GM19043 (cell line): ENCODE data around the gene PA2G4.
"Not testable (repeated sequence)": the region's sequence is repeated elsewhere in the genome, so short reads cannot be mapped to it uniquely, and the experiment has no call there.

ENCODE experiments used
- ATAC-seq: cut with Tn5 transposase; IDR thresholded peaks from one replicate; pipeline ENCODE4 v1.9.1; 2021; ENCODE audit warnings: low read depth; ENCODE audit not compliant: unreplicated experiment

PA2G4 gene

DNA sequence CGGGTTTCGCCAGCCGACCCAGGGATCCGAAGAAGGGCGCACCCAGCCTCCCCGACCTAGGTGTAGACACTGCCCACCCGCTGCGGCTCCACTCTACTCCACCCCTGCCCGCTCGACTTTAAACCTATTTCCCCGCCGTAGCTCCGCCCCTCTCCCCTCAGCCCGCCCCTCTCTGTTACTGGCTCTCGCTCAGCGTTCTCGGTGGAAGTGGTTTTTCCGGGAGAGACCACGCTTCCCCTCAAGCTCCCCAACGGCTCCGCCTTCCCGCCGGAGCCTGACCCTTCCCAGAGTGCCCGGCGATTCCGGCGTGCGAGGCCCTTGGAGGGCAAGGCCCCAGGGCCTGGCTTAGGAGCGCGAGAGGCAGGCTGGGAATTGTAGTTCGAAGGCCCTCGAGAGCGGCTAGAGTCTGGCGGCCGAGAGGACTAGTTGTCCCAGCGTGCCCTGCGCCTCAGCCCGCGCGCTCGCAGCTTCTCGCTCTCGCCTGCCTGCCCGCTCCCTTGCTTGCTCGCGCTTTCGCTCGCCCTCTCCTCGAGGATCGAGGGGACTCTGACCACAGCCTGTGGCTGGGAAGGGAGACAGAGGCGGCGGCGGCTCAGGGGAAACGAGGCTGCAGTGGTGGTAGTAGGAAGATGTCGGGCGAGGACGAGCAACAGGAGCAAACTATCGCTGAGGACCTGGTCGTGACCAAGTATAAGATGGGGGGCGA lies at the start of gene PA2G4:
Gene PA2G4 (plus strand): TSS at position 451 of the 706 bp plus-strand sequence. CDS start 179 bp downstream, at position 630.
- peak; percentile 92 for ATAC-seq

DNA sequence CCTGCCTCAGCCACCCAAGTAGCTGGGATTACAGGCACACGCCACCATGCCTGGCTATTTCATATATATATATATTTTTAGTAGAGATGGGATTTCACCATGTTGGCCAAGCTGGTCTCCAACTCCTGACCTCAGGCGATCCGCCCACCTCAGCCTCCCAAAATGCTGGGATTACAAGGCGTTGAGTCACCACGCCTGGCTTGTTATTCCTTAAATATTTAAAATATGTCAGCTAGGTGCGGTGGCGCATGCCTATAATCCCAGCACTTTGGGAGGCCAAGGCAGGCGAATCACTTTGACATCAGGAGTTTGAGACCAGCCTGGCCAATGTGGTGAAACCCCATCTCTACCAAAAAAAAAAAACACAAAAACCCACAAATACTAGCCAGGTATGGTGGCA lies 44.4 kb upstream of the PA2G4 start:
- ATAC-seq, result not testable (repeated sequence)

DNA sequence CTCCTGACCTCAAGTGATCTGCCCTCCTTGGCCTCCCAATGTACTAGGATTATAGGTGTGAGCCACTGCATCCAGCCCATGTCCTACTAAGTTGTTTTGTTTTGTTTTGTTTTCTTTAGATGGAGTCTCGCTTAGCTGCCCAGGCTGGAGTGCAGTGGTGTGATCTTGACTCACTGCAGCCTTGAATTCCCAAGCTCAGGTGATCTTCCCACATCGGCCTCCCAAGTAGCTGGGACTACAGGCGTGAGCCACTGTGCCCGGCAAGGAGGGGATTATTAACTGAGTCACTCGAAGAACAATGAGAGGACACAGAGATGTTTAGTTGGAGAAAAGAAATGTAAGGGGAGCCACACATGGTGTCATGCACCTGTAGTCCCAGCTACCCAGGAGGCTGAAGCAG lies 42.4 kb upstream of the PA2G4 start:
- no peak for ATAC-seq

DNA sequence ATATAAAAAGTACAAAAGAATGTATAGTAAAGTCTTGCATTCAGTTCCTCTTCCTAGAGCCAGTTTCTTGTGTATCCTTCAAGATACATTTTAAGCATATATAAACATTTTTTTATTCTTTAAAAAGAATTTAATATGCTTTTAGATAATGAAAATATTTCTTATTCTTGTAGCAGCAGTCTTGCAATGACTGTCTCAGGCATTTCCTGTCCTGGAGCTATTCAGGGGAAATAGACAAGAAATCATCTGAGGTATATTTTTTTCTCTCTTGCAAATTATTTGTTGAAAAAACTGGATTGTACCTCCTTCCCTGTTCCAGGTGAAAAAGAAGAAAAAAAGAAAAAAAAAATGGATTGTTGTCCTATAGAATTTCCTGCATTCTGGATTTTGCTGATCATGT lies 41.4 kb upstream of the PA2G4 start:
- ATAC-seq, result no peak

DNA sequence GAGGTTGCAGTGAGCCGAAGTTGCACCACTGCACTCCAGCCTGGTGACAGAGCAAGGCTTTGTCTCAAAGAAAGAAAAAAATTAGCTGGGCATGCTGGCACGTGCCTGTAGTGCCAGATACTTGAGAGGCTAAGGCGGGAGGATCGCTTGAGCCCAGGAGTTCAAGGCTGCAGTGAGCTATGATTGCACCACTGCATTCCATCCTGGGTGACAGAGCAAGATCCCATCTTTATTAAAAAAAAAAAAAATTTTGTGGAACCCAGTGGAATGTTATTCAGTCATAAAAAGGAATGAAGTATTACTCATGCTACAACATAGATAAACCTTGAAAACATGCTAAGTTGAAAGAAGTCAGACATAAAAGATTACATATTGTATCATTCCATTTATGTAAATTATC lies 32.7 kb upstream of the PA2G4 start:
- ATAC-seq, result no peak

DNA sequence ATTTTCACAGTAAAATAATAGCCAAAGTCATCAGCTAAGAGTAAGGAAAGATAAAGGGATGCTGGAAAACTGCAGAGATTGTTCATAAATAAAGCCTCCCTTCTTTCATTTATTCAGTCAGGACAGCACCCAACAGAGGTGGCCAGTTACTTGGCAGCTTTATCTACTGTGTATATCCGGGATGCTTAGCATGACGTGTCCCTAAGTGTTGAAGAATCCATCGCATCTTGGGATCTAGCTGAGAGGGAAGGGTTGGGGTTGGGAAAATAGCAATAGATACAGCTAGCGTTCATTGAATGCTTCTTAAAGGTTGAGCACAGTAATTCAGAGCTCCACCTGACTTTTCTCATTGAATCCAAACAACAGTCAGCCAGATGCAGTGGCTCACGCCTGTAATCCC lies 30.0 kb upstream of the PA2G4 start:
- no peak for ATAC-seq

DNA sequence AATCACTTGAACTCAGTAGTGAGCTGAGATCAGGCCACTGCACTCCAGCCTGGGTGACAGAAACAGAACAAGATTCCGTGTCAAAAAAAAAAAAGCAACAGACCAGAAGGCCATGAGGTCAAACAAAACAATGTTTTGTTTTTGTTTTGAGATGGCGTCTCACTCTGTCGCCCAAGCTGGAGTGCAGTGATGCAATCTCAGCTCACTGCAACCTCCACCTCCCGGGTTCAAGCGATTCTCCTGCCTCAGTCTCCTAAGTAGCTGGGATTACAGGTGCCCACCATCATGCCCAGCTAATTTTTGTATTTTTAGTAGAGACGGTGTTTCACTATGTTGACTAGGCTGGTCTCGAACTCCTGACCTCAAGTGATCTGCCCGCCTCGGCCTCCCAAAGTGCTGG lies 26.4 kb upstream of the PA2G4 start:
- ATAC-seq, result not testable (repeated sequence)

DNA sequence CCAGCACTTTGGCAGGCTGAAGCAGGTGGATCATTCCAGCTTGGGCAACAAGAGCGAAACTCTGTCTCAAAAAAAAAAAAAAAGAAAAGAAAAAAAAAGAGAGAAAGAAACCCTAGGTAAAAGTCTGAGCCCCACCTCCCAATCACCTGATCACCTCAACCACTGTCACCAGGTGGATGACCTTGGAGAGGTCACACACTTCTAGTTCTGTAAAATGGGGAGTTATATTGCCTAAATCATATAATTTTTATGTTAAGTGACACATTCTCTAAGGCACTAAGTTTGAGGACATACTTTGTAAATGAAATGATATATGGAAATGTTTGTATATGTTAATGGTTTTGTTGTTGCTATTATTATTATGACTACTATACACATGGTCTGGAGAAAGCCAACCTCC lies 25.9 kb upstream of the PA2G4 start:
- ATAC-seq, result no peak

DNA sequence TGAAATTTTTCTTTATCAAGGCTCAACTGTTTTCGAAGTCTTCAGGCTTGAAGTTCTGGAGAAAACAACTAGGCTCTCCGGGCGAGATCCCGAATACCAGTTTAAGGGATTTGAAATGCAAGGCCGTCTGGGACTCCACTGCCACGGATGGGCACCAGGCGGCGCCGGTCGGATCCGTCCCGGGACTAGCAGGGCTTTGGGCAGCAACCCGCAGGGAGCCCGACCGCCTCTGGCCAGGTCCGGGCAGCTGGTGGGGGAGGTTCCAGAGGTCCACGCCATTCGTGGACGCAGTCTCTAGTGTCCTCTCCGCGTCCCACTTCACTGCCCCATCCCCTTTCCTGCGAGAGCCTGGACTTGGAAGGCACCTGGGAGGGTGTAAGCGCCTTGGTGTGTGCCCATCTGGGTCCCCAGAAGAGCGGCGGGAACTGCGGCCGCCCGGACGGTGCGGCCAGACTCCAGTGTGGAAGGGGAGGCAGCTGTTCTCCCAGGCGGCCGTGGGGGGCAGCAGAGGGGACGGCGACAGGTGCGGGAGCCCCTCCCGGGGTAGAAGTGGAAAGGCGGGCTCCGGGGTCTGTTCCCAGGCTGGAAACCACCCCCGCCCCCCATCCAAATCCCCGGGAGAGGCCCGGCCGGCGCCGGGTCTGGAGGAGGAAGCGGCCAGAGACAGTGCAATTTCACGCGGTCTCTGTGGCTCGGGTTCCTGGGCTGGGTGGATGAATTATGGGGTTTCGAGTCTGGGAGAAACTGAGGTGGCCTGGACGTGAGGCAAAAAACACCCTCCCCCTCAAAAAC lies 25.2 kb upstream of the PA2G4 start:
- peak; percentile 75 for ATAC-seq

DNA sequence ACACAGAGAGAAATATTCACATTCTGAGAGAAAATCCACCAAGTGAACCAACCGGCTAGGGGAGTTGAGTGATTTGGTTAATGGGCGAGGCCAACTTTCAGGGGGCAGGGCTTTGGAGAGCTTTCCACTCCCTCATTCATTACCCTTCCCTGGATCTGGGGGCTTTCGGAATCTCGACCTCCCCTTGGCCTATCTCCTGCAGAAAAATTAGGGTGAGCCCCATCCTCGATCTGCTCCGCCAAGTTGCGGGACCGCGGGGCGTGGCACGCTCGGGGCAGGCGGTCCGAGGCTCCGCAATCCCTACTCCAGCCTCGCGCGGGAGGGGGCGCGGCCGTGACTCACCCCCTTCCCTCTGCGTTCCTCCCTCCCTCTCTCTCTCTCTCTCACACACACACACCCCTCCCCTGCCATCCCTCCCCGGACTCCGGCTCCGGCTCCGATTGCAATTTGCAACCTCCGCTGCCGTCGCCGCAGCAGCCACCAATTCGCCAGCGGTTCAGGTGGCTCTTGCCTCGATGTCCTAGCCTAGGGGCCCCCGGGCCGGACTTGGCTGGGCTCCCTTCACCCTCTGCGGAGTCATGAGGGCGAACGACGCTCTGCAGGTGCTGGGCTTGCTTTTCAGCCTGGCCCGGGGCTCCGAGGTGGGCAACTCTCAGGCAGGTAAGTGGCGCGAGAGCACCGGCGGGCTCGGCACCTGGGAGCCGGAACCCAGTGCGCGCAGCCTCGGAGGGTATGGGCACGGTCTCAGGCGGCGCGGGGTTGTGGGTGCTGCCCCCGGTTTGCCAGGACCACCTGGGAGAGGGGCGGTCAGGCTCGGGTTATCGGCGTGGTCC lies 24.4 kb upstream of the PA2G4 start, which contains the start of gene ERBB3:
Gene ERBB3 (plus strand): TSS at position 443 of the 833 bp plus-strand sequence. CDS start 136 bp downstream, at position 579.
- peak; percentile 29 for ATAC-seq

DNA sequence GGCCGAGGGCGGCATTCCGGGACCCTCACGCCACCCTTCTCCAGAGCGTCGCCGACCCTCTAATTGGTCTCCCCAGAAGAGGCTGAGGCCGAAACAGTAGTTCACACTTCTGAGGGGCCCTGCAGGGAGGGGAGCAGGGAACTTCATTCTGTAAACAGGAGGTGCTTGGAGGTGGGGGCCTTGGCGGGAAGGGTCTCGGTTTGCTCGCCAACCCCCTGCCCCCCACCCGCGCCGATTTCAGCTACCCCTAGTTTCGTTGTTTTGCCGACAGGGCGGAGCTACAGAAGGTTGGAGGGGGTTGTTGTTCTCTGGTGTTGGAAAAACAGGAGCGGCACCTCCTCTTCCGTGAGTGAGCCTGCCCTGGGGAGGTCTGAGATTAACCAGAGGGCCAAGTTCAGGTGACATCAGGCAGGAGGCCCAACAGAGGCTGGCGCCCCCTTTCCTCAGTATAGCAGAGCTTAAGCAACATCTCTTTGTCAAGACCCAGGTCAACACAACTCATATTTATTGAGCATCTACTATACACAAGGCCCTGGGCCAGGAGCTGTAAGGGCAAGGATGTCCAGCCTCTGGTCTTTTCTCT lies 23.7 kb upstream of the PA2G4 start:
- no peak for ATAC-seq

DNA sequence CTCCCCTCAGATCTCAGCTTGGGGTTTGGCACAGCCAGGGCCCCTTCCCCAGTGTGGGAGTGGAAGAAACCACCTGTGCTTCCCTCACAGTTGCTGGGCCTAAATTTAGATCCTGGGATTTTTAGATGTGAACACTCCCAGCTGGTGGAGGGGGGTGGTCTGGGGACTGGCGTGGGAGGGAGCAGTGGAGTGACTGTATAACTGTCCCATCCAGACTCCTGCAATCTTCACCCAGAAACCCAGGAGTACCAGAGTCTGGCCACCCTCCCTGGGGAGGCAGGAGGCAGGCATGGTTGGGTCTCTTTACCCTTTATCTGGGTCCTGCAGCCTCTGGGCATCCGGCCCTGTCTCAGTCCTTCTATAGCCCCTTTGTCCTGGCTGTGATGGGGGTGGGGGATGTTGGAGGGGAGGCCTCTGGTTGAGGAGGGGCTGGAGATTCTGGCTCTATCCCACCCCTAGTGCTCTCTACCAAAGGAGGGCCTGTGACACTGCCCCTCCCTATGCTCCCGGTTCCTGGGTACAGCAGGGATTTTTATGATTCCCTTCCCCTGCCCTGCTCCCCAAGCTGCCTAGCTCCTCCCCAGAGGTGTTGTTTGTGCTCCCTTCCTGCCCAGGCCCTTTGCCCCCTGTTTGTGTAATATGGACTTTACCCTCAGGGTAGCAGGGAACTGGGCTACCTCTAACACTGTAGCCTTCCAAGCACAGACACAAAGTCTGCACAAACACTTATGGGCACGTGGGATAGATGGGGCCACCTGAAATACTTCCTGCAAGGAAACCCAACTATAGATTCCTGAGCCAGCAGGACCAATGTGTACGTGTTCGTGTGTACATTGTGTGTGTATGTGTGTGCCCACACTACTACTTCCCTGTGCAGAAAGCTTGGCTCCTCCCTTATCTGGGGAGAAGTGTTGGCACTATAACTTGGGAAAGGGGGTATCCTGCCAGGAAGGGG lies 22.7 kb upstream of the PA2G4 start:
- ATAC-seq, result no peak

DNA sequence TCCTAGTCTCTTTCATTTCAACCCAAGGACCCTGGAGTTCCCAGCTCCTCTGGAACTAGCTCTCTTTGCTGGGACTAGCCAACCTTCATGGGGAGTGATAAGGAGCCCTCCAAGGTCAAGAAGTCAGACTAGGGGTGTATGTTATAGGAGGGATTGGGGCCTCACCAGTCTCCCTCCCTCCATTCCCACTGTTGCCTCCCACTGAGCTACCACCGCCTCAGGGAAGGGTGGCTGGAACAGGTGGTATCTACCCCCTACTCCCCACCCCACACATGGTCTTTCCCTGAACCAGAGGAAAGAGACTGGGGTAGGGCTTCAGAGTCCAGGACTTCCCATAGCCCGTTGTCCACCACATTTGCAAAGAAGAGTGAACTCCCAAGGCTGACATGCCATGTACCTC lies 22.0 kb upstream of the PA2G4 start:
- no peak for ATAC-seq

DNA sequence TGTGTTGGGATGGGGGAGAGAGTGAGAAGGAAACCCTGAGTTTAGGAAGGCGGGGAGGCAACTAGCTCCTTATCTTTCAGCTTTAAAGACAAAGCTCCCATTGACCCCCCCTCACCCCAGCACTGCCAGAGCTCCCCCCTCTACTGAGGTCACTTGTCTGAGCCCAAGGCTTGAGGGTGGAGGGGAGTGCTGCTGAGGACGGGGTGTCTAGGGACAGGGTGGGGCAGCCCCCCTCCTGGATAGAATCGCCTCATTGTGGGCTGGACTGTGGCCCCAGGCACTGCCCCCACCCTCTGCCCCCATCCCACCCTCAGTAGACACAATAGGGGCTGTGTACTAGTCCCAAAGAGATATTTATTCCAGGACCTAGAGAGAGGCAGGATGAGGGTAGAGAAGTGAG lies 21.4 kb upstream of the PA2G4 start:
- no peak for ATAC-seq

DNA sequence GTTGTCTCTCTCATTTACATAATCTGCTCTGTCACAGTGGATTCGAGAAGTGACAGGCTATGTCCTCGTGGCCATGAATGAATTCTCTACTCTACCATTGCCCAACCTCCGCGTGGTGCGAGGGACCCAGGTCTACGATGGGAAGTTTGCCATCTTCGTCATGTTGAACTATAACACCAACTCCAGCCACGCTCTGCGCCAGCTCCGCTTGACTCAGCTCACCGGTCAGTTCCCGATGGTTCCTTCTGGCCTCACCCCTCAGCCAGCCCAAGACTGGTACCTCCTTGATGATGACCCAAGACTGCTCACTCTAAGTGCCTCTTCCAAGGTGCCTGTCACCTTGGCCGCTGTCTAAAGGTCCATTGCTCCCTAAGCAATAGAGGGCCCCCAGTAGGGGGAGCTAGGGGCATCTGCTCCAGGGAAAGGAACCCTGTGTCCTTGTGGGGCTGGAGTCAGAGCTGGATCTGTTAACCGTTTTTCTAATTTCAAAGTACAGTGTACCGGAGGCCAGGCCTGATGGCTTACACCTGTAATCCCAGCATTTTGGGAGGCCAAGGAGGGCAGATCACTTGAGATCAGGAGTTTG lies 19.3 kb upstream of the PA2G4 start:
- ATAC-seq, result no peak

DNA sequence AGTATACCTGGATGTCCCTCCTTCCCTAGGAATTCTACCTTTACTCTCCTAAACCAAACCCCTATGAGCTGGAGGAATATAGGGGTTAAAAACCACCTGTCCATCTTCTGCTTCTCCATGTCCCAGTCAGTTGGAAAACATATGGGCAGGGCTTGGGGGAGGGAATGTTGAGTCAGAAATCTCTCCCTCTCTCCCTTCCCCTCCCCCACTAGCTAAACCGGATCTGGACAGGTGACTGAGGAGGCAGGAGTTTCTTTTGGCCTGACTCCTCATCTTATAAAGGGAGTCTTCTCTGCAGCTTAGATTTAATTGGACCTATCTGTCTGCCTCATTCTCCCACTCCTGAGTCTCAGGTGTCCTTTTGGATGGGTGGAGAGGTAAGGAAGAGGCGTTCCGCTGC lies 18.3 kb upstream of the PA2G4 start:
- ATAC-seq, result no peak

DNA sequence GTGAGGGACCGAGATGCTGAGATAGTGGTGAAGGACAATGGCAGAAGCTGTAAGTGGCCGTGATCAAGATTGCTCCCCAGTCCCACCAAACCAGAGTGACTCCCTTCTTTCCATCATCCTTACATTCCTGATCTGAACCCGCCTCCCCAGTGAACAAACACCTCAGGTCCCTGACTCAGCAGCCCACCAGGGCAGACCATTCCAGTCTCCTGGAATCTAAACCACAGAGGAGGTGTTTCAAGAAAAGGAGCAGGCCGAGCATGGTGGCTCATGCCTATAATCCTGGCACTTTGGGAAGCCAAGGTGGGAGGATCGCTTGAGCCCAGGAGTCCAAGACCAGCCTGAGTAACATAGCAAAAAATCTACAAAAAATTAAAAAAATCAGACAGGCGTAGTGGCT lies 17.8 kb upstream of the PA2G4 start:
- no peak for ATAC-seq

DNA sequence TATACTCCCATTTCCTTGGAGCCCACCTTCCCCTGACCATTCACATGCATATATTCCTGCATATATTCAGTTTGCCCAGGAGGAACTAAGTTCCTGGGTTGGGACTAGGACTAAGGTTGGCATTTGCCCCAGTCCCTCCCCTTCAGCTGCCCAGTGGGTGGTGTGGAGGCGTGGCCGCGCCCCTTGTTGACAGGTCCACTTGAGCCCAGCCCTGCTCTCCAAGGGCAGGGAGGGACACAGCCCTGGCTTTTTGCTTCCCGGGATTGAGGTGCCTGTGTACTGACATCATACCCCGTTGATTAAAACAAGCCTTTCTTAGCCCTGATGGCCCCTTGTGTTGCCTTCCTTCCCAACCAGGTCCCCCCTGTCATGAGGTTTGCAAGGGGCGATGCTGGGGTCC lies 17.1 kb upstream of the PA2G4 start:
- no peak for ATAC-seq

DNA sequence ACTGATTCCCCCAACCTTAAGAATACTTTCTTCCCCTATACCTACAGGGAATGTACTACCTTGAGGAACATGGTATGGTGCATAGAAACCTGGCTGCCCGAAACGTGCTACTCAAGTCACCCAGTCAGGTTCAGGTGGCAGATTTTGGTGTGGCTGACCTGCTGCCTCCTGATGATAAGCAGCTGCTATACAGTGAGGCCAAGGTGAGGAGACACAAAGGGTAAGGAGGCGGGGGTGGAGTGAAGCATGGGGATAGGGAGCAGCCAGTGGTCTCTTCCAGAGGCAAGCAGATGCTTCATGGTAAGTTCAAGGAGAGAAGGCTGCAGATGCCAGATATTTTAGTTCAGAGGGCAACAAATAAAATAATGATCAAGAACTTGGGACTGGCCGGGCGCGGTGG lies 6.6 kb upstream of the PA2G4 start:
- ATAC-seq, result no peak
